Measurements from ENCODE around the gene C1QTNF4.
"Not testable (repeated sequence)": the region's sequence is repeated elsewhere in the genome, so short reads cannot be mapped to it uniquely, and the experiment has no call there.

Gene C1QTNF4

DNA sequence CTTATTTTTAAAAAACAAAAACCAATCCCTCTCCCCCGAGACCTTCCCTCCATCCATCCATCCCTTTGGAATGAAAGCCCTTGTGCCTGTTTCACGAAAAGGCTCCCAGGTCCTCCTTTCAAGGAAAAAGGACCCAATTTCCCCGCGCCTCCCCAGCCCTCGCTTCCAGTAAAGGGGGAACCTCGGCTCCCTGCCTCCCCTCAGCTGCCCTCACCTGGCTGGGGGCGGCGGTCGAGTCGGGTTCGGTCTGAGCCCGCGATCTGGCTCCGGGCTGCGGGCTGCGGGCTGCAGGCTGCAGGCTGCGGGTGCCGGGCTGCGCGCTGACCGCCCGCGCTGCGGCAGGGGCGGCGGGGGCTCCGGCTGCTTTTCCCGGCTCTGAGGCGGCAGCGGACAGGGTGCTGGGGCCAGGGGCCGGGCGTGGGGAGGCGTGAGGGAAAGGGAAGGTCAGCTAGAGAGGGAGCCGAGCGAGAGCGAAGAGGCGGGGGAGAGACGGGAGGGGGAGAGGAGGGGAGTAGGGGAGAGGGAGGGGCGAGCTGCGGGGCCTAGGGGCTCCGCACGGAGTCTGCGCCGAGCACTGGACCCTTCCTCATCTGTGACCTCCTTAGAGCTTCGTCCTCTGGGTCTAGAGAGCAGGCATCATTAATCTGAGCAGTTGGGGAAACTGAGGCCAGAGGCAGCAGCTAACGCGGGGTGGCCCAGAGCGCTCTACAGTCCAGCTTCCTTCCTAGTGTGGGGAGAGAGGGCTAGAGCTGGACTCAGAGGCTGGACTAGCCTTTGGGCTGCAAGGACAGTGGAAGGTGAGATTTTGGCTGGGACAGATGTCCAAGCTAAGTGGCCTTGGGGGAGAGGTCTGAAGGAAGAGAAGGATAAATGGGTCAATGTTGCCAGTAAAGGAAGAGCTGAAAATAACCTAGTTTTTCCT, at the start of gene C1QTNF4:
Gene C1QTNF4 (minus strand): TSS at position 478 of the 922 bp plus-strand sequence. CDS start 3,601 bp downstream, outside the sequence.
- peak within 1 kb of the TSS; percentile 6 for H3K4me3 ChIP-seq (ENCODE audit: low read depth, low read length)

DNA sequence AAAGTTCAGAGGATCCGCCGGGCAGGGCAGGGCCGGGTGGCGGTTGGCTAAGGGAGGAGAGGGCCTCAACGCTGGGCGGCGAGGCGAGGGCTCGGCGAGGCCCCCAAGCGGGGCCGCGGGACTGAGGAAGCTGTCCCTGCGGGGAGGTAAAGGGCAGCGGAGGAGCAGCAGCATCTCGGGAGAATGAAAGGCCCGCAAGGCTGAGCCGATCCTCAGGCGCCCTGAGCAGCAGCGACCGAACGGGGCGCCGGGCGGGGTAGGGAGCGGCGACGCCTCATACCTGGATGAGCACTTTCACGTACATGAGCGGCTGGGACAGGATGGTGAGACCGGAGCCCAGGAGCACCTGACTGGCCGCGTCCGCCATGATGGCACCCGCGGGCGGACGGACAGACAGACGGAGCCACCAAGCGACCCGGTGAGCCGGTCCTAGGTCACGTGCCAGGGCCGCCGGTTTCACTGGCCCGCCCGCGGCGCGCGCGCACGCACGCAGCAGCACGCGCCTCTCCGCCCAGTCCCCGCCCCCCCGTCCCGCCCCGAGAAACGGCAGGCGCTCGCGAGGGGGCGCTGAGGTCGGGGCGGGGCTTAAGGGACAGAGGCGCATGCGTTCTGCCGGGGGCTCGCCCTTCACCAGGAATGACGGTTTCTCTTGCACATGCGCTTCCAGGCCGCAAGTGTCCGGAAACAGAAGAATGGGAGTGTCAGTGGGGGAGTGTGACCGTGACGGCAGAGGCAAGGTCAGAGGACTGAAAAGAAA, 48.1 kb upstream of the C1QTNF4 start, which contains the start of gene MTCH2:
Gene MTCH2 (minus strand): TSS at position 461 of the 757 bp plus-strand sequence. CDS start 94 bp downstream, at position 367.
- TF ChIP-seq, protein P1, sequence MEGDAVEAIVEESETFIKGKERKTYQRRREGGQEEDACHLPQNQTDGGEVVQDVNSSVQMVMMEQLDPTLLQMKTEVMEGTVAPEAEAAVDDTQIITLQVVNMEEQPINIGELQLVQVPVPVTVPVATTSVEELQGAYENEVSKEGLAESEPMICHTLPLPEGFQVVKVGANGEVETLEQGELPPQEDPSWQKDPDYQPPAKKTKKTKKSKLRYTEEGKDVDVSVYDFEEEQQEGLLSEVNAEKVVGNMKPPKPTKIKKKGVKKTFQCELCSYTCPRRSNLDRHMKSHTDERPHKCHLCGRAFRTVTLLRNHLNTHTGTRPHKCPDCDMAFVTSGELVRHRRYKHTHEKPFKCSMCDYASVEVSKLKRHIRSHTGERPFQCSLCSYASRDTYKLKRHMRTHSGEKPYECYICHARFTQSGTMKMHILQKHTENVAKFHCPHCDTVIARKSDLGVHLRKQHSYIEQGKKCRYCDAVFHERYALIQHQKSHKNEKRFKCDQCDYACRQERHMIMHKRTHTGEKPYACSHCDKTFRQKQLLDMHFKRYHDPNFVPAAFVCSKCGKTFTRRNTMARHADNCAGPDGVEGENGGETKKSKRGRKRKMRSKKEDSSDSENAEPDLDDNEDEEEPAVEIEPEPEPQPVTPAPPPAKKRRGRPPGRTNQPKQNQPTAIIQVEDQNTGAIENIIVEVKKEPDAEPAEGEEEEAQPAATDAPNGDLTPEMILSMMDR (IDR thresholded peaks at IDR 0.05; ENCODE audit: low read depth, low read length), result peak; percentile 19
- in situ Hi-C loops (cut with HindIII; ENCODE audit: low sequenced_read_pairs), result no loop called here

More for the DNA sequence above, at the start of gene C1QTNF4:
- TF ChIP-seq, protein P1 (IDR thresholded peaks at IDR 0.05; ENCODE audit: low read depth, low read length), result no peak
- no peak for DNase-seq (ENCODE audit: low read depth, low spot score)
- in situ Hi-C loops (cut with HindIII; ENCODE audit: low sequenced_read_pairs), result no loop called here

DNA sequence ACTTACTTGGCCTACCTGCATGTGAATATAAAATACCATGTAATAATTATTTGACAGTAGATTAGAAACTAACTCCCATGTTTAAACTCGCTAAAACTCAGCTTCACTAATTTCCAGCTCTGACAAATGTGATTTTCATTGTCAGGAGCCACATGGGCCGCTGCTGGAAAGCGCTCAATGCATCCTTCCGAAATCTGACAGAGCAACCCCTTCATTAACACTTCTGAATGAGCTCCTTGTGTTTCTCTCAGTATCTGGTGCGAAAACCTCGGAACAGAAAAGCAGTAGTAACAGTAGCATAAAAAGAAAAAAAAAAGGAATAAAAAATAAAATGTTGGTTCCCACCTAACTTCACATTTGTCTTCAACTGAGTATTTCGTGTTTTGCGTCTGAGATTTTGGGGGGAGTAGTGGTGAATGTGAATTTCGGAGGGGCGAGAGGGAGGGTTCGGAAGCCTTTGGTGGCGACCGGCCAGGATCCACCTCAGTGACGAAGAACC, 47.4 kb upstream of the C1QTNF4 start:
- DNase-seq (ENCODE audit: low read depth, low spot score), result peak; percentile 8
- TF ChIP-seq, protein P1 (IDR thresholded peaks at IDR 0.05; ENCODE audit: low read depth, low read length), result no peak
- in situ Hi-C loops (cut with HindIII; ENCODE audit: low sequenced_read_pairs), result no loop called here
- peak overlapping the region; percentile 90 for H3K4me3 ChIP-seq (ENCODE audit: low read depth, low read length)

More for the DNA sequence above, 48.1 kb upstream of the C1QTNF4 start, which contains the start of gene MTCH2:
- DNase-seq (ENCODE audit: low read depth, low spot score), result peak; percentile 99
- H3K4me3 ChIP-seq (ENCODE audit: low read depth, low read length), result peak within 1 kb of the TSS; percentile 90

DNA sequence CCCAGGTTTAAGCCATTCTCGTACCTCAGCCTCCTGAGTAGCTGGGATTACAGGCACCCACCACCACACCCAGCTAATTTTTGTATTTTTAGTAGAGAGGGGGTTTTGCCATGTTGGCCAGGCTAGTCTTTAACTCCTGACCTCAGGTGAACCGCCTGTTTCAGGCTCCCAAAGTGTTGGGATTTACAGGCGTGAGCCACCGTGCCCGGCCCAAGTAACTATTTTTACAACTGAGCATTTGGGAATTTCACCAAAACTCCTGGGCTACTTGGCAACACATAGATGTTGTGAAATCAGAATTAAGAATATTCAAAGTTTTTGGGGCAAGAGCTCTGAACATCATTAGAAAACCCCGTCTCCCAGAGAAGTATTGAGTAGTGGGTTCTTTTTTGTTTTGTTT, 46.3 kb upstream of the C1QTNF4 start:
- DNase-seq (ENCODE audit: low read depth, low spot score); H3K4me3 ChIP-seq (ENCODE audit: low read depth, low read length); in situ Hi-C loops (cut with HindIII; ENCODE audit: low sequenced_read_pairs): not testable (repeated sequence)

DNA sequence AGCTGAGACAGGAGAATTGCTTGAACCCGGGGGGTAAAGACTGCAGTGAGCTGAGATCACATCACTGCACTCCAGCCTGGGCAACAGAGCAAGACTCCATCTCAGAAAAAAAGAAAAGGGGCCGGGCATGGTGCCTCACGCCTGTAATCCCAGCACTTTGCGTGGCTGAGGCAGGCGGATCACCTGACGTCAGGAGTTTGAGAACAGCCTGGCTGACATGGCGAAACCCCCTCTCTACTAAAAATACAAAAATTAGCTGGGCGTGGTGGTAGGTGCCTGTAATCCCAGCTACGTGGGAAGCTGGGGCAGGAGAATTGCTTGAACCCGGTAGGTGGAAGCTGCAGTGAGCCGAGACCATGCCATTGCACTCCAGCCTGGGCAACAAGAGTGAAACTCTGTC, 42.1 kb upstream of the C1QTNF4 start:
- H3K4me3 ChIP-seq (ENCODE audit: low read depth, low read length); in situ Hi-C loops (cut with HindIII; ENCODE audit: low sequenced_read_pairs); DNase-seq (ENCODE audit: low read depth, low spot score): not testable (repeated sequence)

DNA sequence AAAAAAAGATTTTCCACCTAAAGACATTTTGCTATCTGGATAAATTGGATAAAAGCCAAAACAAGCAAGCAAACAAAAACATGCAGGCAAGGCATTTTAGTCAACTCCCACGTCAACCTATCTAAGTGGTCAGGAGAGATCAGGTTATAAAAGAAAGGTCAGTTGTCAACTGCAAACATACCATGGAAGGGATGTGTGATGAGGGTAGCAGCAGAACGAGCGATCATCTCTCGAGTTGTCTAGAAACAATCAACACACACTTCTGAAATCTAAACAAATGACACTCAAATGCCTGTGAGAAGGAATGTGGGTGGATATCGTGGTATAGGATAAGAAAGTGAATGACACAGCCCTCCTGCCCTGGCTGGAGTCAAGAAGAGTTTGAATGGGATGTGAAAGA, 37.3 kb upstream of the C1QTNF4 start:
- in situ Hi-C loops (cut with HindIII; ENCODE audit: low sequenced_read_pairs), result no loop called here
- DNase-seq (ENCODE audit: low read depth, low spot score), result no peak
- no peak overlapping the region for H3K4me3 ChIP-seq (ENCODE audit: low read depth, low read length)
- TF ChIP-seq, protein P1 (IDR thresholded peaks at IDR 0.05; ENCODE audit: low read depth, low read length), result no peak

DNA sequence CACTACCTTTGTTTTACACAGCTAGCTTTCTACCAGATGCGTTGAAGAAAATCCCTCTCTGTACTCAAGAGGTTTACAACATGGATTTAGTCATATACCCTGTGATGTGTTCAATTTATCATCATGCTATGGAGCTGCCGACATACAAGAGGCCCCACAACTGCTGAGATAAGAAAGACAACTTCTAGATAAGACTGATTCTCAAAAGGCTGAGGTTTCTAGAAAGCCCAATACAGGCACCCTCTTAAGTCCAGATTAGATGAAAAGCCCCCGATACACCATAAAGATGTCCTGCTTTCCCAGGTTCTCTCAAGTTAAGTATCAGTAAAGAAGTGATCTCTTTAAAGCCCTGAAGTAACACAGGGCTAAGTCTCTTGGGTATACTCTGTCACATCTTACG, 33.8 kb upstream of the C1QTNF4 start:
- in situ Hi-C loops (cut with HindIII; ENCODE audit: low sequenced_read_pairs), result no loop called here
- H3K4me3 ChIP-seq (ENCODE audit: low read depth, low read length), result no peak overlapping the region
- TF ChIP-seq, protein P1 (IDR thresholded peaks at IDR 0.05; ENCODE audit: low read depth, low read length), result no peak
- DNase-seq (ENCODE audit: low read depth, low spot score), result no peak
